Measurements from ENCODE around the gene DOK7. TPM values are rescaled to one million over a fixed set of nuclear protein-coding genes. Genes with fewer than 3 reads are reported as not detected.
"Not testable (repeated sequence)": the region's sequence is repeated elsewhere in the genome, so short reads cannot be mapped to it uniquely, and the experiment has no call there.

Gene DOK7
- total RNA-seq, 2 donors from 2014 or later = not detected

DNA sequence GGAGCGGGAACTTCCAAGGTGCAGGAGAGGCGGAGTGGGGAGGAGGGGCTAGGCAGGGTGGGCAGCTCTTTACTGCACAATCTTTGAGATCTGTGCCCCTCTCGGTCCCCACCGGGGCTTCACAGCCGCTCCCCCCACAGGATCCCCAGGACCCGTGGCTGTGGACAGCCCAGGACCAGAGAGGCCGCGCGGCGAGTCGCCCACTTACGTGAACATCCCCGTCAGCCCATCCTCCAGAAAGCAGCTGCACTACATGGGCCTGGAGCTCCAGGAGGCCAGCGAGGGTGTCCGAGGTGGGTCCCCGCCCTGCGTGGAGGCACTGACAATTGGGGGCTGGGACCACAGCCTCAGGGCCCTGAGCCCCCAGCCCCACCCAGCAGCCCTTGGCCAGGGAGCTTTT is 37.0 kb downstream of the DOK7 start:
- H3K4me1 Mint-ChIP-seq = peaks cover 7% of the 10 kb centered on the region
- no peak overlapping the region for H3K4me3 Mint-ChIP-seq
- no peaks in the 10 kb centered on the region for H3K27me3 Mint-ChIP-seq
- H3K9me3 Mint-ChIP-seq = no peaks in the 10 kb centered on the region
- H3K36me3 Mint-ChIP-seq (ENCODE audit: low read depth) = peaks cover 14% of the 10 kb centered on the region
- H3K27ac Mint-ChIP-seq = no peak overlapping the region
- ATAC-seq (replicated peaks) = no peak

DNA sequence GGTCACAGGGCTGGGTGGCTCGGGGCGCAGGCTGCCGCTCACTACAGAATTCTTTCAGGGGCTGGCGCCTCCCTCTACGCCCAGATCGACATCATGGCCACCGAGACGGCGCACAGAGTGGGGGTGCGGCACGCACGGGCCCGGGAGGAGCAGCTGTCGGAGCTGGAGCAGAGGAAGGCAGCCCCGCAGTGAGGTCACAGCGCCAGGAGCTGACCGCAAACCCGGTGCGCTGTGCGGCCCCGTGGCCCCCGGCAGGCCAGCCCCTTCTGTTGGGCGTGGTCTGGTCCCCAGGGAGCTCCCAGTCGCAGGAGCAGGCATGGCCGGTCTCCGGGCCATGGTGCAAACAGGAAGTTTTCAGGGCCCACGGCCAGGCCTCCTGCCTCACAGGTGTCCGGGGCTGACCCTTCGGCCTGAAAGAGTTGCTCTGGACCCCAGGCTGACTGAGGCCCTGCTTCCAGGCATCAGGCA is 37.6 kb downstream of the DOK7 start:
- H3K27me3 Mint-ChIP-seq = no peaks in the 10 kb centered on the region
- H3K4me1 Mint-ChIP-seq = peaks cover 7% of the 10 kb centered on the region
- H3K27ac Mint-ChIP-seq = no peak overlapping the region
- no peaks in the 10 kb centered on the region for H3K9me3 Mint-ChIP-seq
- no peak for ATAC-seq (replicated peaks)
- H3K4me3 Mint-ChIP-seq = no peak overlapping the region
- peaks cover 20% of the 10 kb centered on the region for H3K36me3 Mint-ChIP-seq (ENCODE audit: low read depth)

DNA sequence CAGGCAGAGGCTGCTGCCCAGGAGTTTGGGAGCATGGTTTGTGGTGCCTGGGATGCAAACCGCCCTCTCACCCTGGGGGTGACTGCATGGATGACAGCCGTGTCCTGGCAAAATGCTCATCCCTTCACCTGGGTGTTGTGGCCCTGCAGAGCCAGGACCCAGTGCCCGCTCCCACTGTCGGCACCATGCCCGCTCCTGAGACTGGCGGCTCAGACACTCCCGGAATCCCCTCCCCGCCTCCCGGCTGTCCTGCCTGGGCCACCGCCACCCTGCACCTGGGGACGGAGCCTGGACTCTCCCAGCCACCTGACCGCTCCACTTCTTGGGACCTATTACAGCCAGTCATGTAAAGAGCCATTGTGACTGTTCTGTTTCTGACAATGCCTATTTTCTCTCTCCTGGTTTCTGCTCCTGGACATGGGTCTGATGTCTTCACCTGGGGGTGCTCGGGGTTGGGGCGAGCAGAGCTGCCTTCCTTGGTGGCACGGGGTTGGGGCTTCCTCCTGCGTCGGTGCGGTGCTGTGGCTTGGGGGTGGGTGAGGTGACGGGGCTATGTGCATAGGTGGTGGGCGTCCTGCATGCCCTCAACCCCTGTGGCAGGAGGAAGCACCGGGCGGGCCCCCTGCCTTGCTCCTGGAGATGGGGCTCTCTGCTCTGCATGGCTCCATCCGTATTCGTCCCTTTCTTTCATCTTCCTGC is 38.2 kb downstream of the DOK7 start:
- peaks cover 26% of the 10 kb centered on the region for H3K36me3 Mint-ChIP-seq (ENCODE audit: low read depth)
- no peak overlapping the region for H3K27ac Mint-ChIP-seq
- ATAC-seq (replicated peaks) = no peak
- H3K4me3 Mint-ChIP-seq = no peak overlapping the region
- H3K4me1 Mint-ChIP-seq = peaks cover 7% of the 10 kb centered on the region
- H3K9me3 Mint-ChIP-seq = no peaks in the 10 kb centered on the region
- no peaks in the 10 kb centered on the region for H3K27me3 Mint-ChIP-seq

DNA sequence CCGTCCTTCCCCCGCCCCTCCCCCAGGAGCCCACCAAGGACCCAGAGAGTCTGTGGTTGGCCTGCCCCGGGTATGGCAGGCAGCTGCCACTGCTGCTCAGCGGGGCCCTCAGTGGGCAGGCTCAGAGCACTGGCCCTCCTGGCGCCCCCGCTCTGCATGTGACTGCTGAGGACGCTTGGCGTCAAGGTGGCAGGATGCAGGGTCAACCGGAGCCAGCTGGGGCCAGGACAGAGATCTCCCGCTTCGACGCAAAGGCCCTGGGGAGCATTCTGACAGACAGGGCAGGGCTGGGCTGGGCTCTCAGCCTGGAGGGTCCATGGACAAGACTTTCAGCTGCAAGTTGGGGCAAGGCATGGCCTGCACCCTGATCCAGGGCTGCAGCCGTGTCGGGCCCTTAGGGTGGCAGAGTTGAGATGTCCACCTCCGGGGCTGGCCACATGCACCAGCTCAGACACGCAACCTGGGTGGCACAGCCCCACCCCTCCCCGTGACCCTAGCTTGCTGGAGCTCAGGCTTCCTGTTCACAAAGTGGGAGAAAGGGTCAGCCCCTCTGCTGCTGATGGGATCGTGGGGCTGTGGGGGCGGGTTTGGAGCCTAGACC is 38.8 kb downstream of the DOK7 start:
- Mint-ChIP-seq H3K27ac (no peak overlapping the region), H3K4me3 (no peak overlapping the region), H3K36me3 (ENCODE audit: low read depth) (peaks cover 32% of the 10 kb centered on the region), H3K27me3 (no peaks in the 10 kb centered on the region), H3K4me1 (peaks cover 7% of the 10 kb centered on the region), H3K9me3 (no peaks in the 10 kb centered on the region)
- ATAC-seq (replicated peaks) = no peak

DNA sequence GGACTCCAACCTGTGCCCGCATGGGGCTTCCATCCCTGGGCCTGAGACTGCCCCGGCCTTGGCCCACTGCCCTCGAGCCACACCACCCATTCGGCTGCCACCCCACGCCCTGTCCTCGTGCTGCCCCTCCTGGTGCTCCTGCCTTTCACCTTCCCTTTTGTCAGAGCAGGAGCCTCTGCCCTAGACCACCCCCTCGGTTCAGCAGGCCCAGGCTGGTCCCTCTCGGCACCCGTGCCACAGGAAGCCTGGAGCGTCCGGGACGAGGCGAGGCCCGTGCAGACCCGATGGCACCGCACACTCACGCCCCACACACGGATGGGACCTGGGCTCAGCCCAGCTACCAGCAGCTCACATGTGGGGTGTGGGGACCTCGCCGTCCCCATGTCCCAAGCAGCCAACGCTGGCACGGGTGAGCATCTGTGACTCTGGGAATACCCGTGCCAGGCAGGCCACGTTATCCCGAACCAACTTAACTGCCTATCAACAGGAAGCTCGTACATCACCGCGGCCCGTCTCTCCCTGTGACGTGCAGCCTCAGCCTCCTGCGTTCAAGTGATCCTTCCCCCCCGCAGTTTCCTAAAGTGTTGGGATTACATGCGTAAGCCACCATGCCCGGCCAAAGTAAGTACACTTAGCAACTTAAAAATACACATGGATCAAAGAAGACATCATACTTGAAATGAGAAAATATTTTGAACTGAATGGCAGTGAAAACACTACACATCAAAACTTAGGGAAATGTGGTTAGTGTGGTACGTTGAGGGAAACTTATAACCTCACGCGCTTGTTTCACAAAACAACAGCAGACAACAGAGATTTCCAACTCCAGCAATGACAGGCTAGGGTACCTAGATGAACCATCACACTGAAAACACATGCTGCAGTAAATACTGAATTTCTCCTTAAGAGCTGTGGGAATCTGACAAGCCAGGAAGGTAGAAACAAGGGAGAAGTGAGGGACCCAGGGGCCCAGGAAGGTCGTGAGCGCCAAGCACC is 40.1 kb downstream of the DOK7 start:
- no peaks in the 10 kb centered on the region for H3K27me3 Mint-ChIP-seq
- H3K4me3 Mint-ChIP-seq = no peak overlapping the region
- H3K9me3 Mint-ChIP-seq = no peaks in the 10 kb centered on the region
- peaks cover 8% of the 10 kb centered on the region for H3K4me1 Mint-ChIP-seq
- H3K27ac Mint-ChIP-seq = peak overlapping the region; percentile 67
- H3K36me3 Mint-ChIP-seq (ENCODE audit: low read depth) = peaks cover 45% of the 10 kb centered on the region
- ATAC-seq (replicated peaks) = peak; percentile 69

GRCh38 chr4:3505231-3505630 is 42.1 kb downstream of the DOK7 start:
- Mint-ChIP-seq H3K27me3 (no peaks in the 10 kb centered on the region), H3K4me1 (peaks cover 14% of the 10 kb centered on the region), H3K27ac (no peak overlapping the region), H3K9me3 (no peaks in the 10 kb centered on the region), H3K4me3 (no peak overlapping the region), H3K36me3 (ENCODE audit: low read depth) (peaks cover 61% of the 10 kb centered on the region)
- no peak for ATAC-seq (replicated peaks)

DNA sequence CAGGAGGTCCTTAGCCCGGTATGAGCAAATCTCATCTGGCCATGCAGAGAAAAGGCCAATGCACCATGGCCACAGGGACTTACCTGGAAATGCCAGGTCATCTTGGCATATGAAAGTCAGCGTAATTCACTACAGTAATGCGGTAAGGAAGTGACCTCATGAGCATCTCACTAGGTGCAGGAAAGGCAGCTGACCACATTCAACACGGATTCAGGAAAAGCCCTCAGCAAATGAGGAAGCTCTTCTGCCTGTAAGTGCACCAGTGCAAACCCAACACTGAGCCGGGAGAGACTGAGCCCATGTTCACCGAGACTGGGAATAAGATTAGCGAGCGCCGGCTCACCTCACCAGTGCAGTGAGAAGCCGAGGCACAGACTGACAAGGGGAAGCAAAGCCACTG is 45.4 kb downstream of the DOK7 start:
- Mint-ChIP-seq H3K9me3 (no peaks in the 10 kb centered on the region), H3K4me1 (peaks cover 9% of the 10 kb centered on the region), H3K27ac (no peak overlapping the region), H3K36me3 (ENCODE audit: low read depth) (peaks cover 86% of the 10 kb centered on the region), H3K4me3 (no peak overlapping the region), H3K27me3 (no peaks in the 10 kb centered on the region)
- no peak for ATAC-seq (replicated peaks)

GRCh38 chr4:3510481-3510880 is 47.4 kb downstream of the DOK7 start:
- no peak overlapping the region for H3K27ac Mint-ChIP-seq
- peaks cover 90% of the 10 kb centered on the region for H3K36me3 Mint-ChIP-seq (ENCODE audit: low read depth)
- H3K27me3 Mint-ChIP-seq = no peaks in the 10 kb centered on the region
- no peak overlapping the region for H3K4me3 Mint-ChIP-seq
- H3K9me3 Mint-ChIP-seq = no peaks in the 10 kb centered on the region
- no peak for ATAC-seq (replicated peaks)
- H3K4me1 Mint-ChIP-seq = peaks cover 7% of the 10 kb centered on the region

DNA sequence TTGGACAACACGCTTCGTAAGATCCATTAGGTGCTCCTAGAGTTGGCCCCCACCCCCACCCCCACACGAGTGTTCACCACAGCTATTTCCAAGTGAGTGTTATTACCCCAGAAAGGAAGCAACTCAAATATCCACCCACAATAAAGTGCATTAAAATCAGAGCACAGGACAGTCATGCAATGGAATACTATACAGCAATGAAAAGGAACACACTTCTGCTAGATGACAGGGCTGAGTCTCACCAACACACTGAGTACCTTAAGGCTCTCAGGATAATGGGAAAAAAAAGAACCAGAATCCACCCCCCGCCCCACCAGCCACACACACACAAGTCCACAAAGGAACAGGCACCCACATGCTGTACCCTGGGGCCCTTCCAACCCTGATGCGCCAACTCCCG is 48.1 kb downstream of the DOK7 start:
- Mint-ChIP-seq H3K36me3 (ENCODE audit: low read depth) (peaks cover 90% of the 10 kb centered on the region), H3K27ac (no peak overlapping the region), H3K9me3 (no peaks in the 10 kb centered on the region), H3K4me1 (peaks cover 7% of the 10 kb centered on the region), H3K27me3 (no peaks in the 10 kb centered on the region), H3K4me3 (no peak overlapping the region)
- ATAC-seq (replicated peaks) = no peak

- peaks cover 90% of the 10 kb centered on the region for H3K36me3 Mint-ChIP-seq (ENCODE audit: low read depth)
- not testable (repeated sequence) for H3K9me3 Mint-ChIP-seq; H3K27ac Mint-ChIP-seq; H3K27me3 Mint-ChIP-seq; H3K4me1 Mint-ChIP-seq; ATAC-seq (replicated peaks); H3K4me3 Mint-ChIP-seq
Measured at GRCh38 chr4:3511601-3512000, 48.5 kb downstream of the DOK7 start.

DNA sequence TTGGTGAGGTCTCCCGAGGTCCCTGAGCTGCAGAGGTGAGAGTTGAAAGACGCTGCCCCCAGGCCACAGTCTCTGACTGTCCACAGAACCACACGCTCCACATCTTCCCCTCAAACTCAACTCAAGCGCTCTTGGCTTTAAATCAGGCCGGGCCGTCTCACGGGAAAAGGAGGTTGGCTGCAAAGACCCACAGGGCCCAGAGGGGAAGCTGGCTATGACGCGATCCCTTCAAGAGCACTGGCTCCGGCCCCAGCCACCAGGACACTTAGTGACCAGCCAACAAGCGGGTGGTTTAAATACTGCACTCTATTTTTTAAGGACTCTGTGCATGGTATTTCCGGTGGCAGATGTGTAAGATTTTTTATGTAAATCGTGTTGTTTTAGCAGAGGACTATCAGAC is 49.2 kb downstream of the DOK7 start:
- H3K36me3 Mint-ChIP-seq (ENCODE audit: low read depth) = peaks cover 89% of the 10 kb centered on the region

DNA sequence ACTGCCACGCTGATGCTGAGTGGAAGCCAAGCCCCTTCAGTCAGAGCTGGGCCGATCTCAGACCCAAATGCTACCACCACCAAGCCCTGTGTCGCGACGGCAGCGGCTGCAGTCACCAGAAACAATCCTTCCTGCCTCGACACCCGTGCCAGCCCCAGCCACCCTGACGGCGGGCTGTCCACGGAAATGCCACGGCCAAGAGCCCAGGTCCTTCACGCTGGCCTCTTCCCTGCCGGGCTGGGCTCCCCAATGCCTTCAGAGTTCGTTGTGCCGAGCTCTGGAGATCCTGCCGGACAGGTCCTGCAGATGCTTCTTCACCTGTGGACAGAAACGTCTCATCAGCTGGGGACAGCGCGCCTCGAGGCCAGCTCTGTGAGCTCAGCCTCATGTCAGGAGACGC is 49.6 kb downstream of the DOK7 start:
- peaks cover 7% of the 10 kb centered on the region for H3K4me1 Mint-ChIP-seq
- no peak overlapping the region for H3K27ac Mint-ChIP-seq
- H3K27me3 Mint-ChIP-seq = no peaks in the 10 kb centered on the region
- H3K36me3 Mint-ChIP-seq (ENCODE audit: low read depth) = peaks cover 89% of the 10 kb centered on the region
- no peak for ATAC-seq (replicated peaks)
- H3K9me3 Mint-ChIP-seq = no peaks in the 10 kb centered on the region
- no peak overlapping the region for H3K4me3 Mint-ChIP-seq

More for the DNA sequence above, 49.2 kb downstream of the DOK7 start:
- no peak for ATAC-seq (replicated peaks)
- H3K27ac Mint-ChIP-seq = no peak overlapping the region
- no peaks in the 10 kb centered on the region for H3K27me3 Mint-ChIP-seq
- H3K4me1 Mint-ChIP-seq = peaks cover 7% of the 10 kb centered on the region
- H3K9me3 Mint-ChIP-seq = no peaks in the 10 kb centered on the region
- no peak overlapping the region for H3K4me3 Mint-ChIP-seq

- Mint-ChIP-seq H3K9me3 (no peaks in the 10 kb centered on the region), H3K36me3 (ENCODE audit: low read depth) (peaks cover 84% of the 10 kb centered on the region), H3K4me1 (no peaks in the 10 kb centered on the region)
Measured at GRCh38 chr4:3513807-3514206, 50.7 kb downstream of the DOK7 start.

DNA sequence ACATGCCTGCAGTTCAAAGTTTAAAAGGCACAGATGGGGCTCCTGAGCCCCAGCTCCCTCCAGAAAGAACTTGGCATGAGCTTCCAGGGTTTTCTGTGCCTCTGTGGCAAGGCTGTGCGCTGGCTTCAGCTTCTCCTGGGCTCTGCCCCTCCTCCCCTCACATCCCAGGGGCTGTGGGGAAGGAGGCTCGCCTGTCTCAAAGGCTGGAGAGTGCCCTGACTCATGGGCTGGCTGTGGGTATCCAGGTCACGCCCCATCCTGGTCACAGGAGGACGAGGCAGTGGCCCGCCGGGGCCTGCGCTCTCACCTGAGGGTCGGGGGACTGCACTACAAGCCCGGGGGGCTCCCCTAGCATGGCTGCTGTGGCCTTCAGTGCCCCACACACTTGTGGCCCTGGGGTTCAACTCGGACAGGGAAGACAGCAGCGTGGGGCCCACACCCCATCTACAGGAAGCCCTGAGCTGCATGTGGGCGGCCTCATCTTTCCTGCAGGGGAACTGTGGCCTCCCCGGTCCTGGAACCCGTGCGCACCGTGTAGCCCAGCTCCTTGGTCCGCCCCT is 51.2 kb downstream of the DOK7 start:
- no peaks in the 10 kb centered on the region for H3K27me3 Mint-ChIP-seq
- H3K27ac Mint-ChIP-seq = peak overlapping the region; percentile 30
- H3K9me3 Mint-ChIP-seq = no peaks in the 10 kb centered on the region
- no peak overlapping the region for H3K4me3 Mint-ChIP-seq
- no peak for ATAC-seq (replicated peaks)
- H3K36me3 Mint-ChIP-seq (ENCODE audit: low read depth) = peaks cover 82% of the 10 kb centered on the region
- no peaks in the 10 kb centered on the region for H3K4me1 Mint-ChIP-seq

More at GRCh38 chr4:3513807-3514206, 50.7 kb downstream of the DOK7 start:
- ATAC-seq (replicated peaks) = no peak
- H3K27me3 Mint-ChIP-seq = no peaks in the 10 kb centered on the region
- H3K27ac Mint-ChIP-seq = peak overlapping the region; percentile 30
- H3K4me3 Mint-ChIP-seq = no peak overlapping the region
